Stimulated activated CD4-positive, alpha-beta T cell treated with anti-CD3 and anti-CD28 coated beads, Interleukin-15, amount 100 ng/mL, for 1 hour (primary cell): ENCODE measurements around the gene NTSR2.
"Not testable (repeated sequence)": the region's sequence is repeated elsewhere in the genome, so short reads cannot be mapped to it uniquely, and the experiment has no call there.

Experiments used
- DNase-seq, 2 donors: peaks; one replicate each; pipeline ENCODE4 v3.0.0-alpha.2; 2020; ENCODE audit warnings: low read depth in 1 of 2, low spot score in 1 of 2

The NTSR2 gene

GRCh38 chr2:11680182-11680900, 10.3 kb upstream of the NTSR2 start:
- DNase-seq, result no peak

- no peak for DNase-seq
These were observed 9.6 kb upstream of the NTSR2 start for GRCh38 chr2:11679486-11680181.

GRCh38 chr2:11679016-11679415, 9.0 kb upstream of the NTSR2 start:
- no peak for DNase-seq

- no peak for DNase-seq
These were observed 8.4 kb upstream of the NTSR2 start for GRCh38 chr2:11678306-11678960.

- no peak for DNase-seq
These were observed 7.4 kb upstream of the NTSR2 start for GRCh38 chr2:11677136-11678055.

- DNase-seq, result no peak
These were observed 6.6 kb upstream of the NTSR2 start for GRCh38 chr2:11676640-11677039.

GRCh38 chr2:11675423-11676112, 5.6 kb upstream of the NTSR2 start:
- DNase-seq, result no peak

GRCh38 chr2:11674983-11675382, 5.0 kb upstream of the NTSR2 start:
- DNase-seq, result no peak

- DNase-seq, result no peak
These were observed 2.4 kb upstream of the NTSR2 start for GRCh38 chr2:11672407-11672806.

- no peak for DNase-seq
These were observed 1.9 kb downstream of the NTSR2 start for GRCh38 chr2:11667866-11668637.

GRCh38 chr2:11667194-11667593, 2.8 kb downstream of the NTSR2 start:
- DNase-seq, result no peak

- no peak for DNase-seq
These were observed 4.3 kb downstream of the NTSR2 start for GRCh38 chr2:11665510-11666362.

GRCh38 chr2:11665028-11665427, 5.0 kb downstream of the NTSR2 start:
- no peak for DNase-seq

GRCh38 chr2:11663427-11663826, 6.6 kb downstream of the NTSR2 start:
- no peak for DNase-seq

- no peak for DNase-seq
These were observed 7.1 kb downstream of the NTSR2 start for GRCh38 chr2:11662882-11663281.

GRCh38 chr2:11661891-11662435, 8.0 kb downstream of the NTSR2 start:
- no peak for DNase-seq

- not testable (repeated sequence) for DNase-seq
These were observed 9.6 kb downstream of the NTSR2 start for GRCh38 chr2:11660396-11660795.

GRCh38 chr2:11659851-11660250, 10.1 kb downstream of the NTSR2 start:
- DNase-seq, result no peak

- no peak for DNase-seq
These were observed 10.9 kb downstream of the NTSR2 start for GRCh38 chr2:11659115-11659475.
